Endothelial cell of umbilical vein (primary cell): Measurements from ENCODE around the gene BCL3. TPM values are rescaled to one million over a fixed set of nuclear protein-coding genes. Genes with fewer than 3 reads are reported as not detected.
A peak's percentile ranks its signal among the peaks of the same experiment; 100 is the strongest.

Experiments used
- BruUV-seq: library from RNA; stranded (reverse); fragments of 400-500 nt; replicated peaks from 2 replicates; lab custom pipeline; 2021; lab: Mats Ljungman, UMichigan
- CTCF ChIA-PET: fragments of 300-600, 350-600 bp; sonication (Branson Sonifier 250); formaldehyde crosslinking; loops from one replicate; lab custom pipeline; 2021; ENCODE audit warnings: antibody characterized with exemption, inconsistent platforms; lab: Charles Lee
- POLR2A ChIA-PET: fragments of 300-600, 350-600 bp; sonication (Branson Sonifier 250); formaldehyde crosslinking; loops from one replicate; lab custom pipeline; 2021; ENCODE audit warnings: antibody characterized with exemption, inconsistent platforms; lab: Charles Lee
- DNase-seq: peaks from one replicate; pipeline ENCODE4 v3.0.0-alpha.2; 2011; ENCODE audit warnings: low read depth, low spot score
- FAIRE-seq: peaks from 2 replicates; lab custom pipeline; 2011; peaks lifted over from hg19 to GRCh38; lab: Jason Lieb, UNC
- H2AFZ ChIP-seq: 2 replicates; pipeline ENCODE4 v1.6.0; 2012; ENCODE audit warnings: low read depth, low read length, control low read depth, inconsistent platforms
- H3K27ac ChIP-seq: 2 replicates; pipeline ENCODE4 v1.5.1; 2011; ENCODE audit warnings: low read depth, mild to moderate bottlenecking, control low read depth, low read length, moderate library complexity; ENCODE audit not compliant: insufficient read depth
- H3K27me3 ChIP-seq, 2 experiments: 2 replicates each; pipeline versions ENCODE4 v1.6.0 to v1.6.1; 2011; ENCODE audit warnings: low read length in 2 of 2, mixed read lengths in 1 of 2; ENCODE audit not compliant: control insufficient read depth in 2 of 2, insufficient read depth in 2 of 2
- H3K36me3 ChIP-seq, 2 experiments: 2 replicates in 1 of 2; 3 replicates in 1 of 2; pipeline ENCODE4 v1.5.1; 2011; ENCODE audit warnings: low read length in 2 of 2, mild to moderate bottlenecking in 1 of 2, moderate library complexity in 1 of 2; ENCODE audit not compliant: control insufficient read depth in 2 of 2, insufficient read depth in 2 of 2; ENCODE audit errors: extremely low read depth in 1 of 2
- H3K4me1 ChIP-seq: 3 replicates; pipeline ENCODE4 v1.5.1; 2011; ENCODE audit warnings: mild to moderate bottlenecking, low read length; ENCODE audit not compliant: control insufficient read depth, insufficient read depth; ENCODE audit errors: extremely low read depth
- H3K4me2 ChIP-seq: 2 replicates; pipeline ENCODE4 v1.6.1; 2011; ENCODE audit warnings: low read length, control low read depth, mixed read lengths; ENCODE audit not compliant: insufficient read depth
- H3K4me3 ChIP-seq, 3 experiments: fragments of 200-600 bp in 1 of 3; sonication (generic), shearing (Covaris generic) in 1 of 3; replicated peaks in 1 of 3; 2 replicates each; pipeline ENCODE4 v1.5.1; 2011 to 2016; ENCODE audit warnings: control low read depth in 3 of 3, low read length in 3 of 3, mild to moderate bottlenecking in 2 of 3, inconsistent platforms in 1 of 3, low read depth in 1 of 3, moderate library complexity in 1 of 3; ENCODE audit not compliant: insufficient read depth in 1 of 3
- H3K79me2 ChIP-seq: 2 replicates; pipeline ENCODE4 v1.6.0; 2012; ENCODE audit warnings: low read length, inconsistent platforms; ENCODE audit not compliant: control insufficient read depth, insufficient read depth
- H3K9ac ChIP-seq: replicated peaks from 2 replicates; pipeline ENCODE3; 2011; ENCODE audit warnings: low read length, control low read depth; ENCODE audit not compliant: insufficient read depth; ENCODE audit errors: extremely low read depth
- H3K9me1 ChIP-seq: replicated peaks from 3 replicates; pipeline ENCODE4 v1.6.0; 2011; ENCODE audit warnings: mild to moderate bottlenecking, low read length; ENCODE audit not compliant: control insufficient read depth, insufficient read depth; ENCODE audit errors: extremely low read depth
- H3K9me3 ChIP-seq: replicated peaks from 2 replicates; pipeline ENCODE4 v1.5.1; 2012; ENCODE audit warnings: low read length, inconsistent platforms; ENCODE audit not compliant: control insufficient read depth, insufficient read depth
- H4K20me1 ChIP-seq: replicated peaks from 2 replicates; pipeline ENCODE3; 2011; ENCODE audit warnings: mild to moderate bottlenecking, low read length; ENCODE audit not compliant: control insufficient read depth, insufficient read depth; ENCODE audit errors: extremely low read depth
- EZH2 ChIP-seq: IDR thresholded peaks from 2 replicates; pipeline ENCODE4 v1.6.1; 2012; ENCODE audit warnings: borderline replicate concordance, low read depth, mild to moderate bottlenecking, moderate library complexity, low read length, inconsistent platforms; ENCODE audit not compliant: severe bottlenecking
- FOS ChIP-seq: IDR thresholded peaks from 2 replicates; pipeline ENCODE4 v1.6.1; 2011; ENCODE audit warnings: mild to moderate bottlenecking, low read length, moderate library complexity, borderline replicate concordance; ENCODE audit not compliant: insufficient read depth
- GATA2 ChIP-seq: IDR thresholded peaks from 2 replicates; pipeline ENCODE4 v1.7.0; 2011; ENCODE audit warnings: low read depth, mild to moderate bottlenecking, moderate library complexity, mixed read lengths, low read length; ENCODE audit not compliant: insufficient read length, insufficient read depth
- JUN ChIP-seq: IDR thresholded peaks from 2 replicates; pipeline ENCODE4 v1.6.1; 2011; ENCODE audit warnings: borderline replicate concordance, low read depth; ENCODE audit not compliant: insufficient read length, insufficient read depth
- MAX ChIP-seq: IDR thresholded peaks from 2 replicates; pipeline ENCODE4 v1.6.1; 2011; ENCODE audit not compliant: insufficient read depth, insufficient read length
- MYC ChIP-seq: IDR thresholded peaks from one replicate; pipeline ENCODE4 v1.6.1; 2011; ENCODE audit warnings: mild to moderate bottlenecking, low read depth, low read length
- POLR2A ChIP-seq: IDR thresholded peaks from 2 replicates; pipeline ENCODE4 v1.6.1; 2012; ENCODE audit warnings: low read depth, mild to moderate bottlenecking, control low read depth, low read length
- dilution Hi-C: fragments of 300-500 bp; cut with MboI; formaldehyde crosslinking; loops from one replicate; pipeline ENCODE4 v1.15.0; 2019; ENCODE audit warnings: low sequenced_read_pairs; ENCODE audit not compliant: extremely low pct_ligation_motif_present
- intact Hi-C: fragments of 100-400 bp; cut with micrococcal nuclease; formaldehyde crosslinking; loops from one replicate; pipeline ENCODE4 v1.10.0; 2022
- polyA plus RNA-seq, 4 experiments: library from polyadenylated mRNA; depleted of rRNA in 3 of 4; stranded (reverse) in 3 of 4; unstranded in 1 of 4; fragments of >200 nt; gene quantifications; 2 replicates each; pipeline versions ENCODE4 v1.2.1 to v1.2.3, GENCODE V29; 2011 to 2012; ENCODE audit warnings: missing spikeins in 1 of 4
- total RNA-seq: library from RNA; stranded (reverse); gene quantifications from 2 replicates; pipeline ENCODE4 v1.2.3, GENCODE V29; 2021
- TF ChIP-seq, protein P1 (sequence below), 2 donors: IDR thresholded peaks; 1 replicate in 1 of 2; 2 replicates in 1 of 2; pipeline ENCODE4 v1.5.1; 2011; ENCODE audit warnings: low read length in 2 of 2, mild to moderate bottlenecking in 2 of 2, moderate library complexity in 2 of 2, control low read depth in 1 of 2, inconsistent platforms in 1 of 2, low read depth in 1 of 2; ENCODE audit not compliant: insufficient read depth in 1 of 2; ENCODE audit errors: extremely low read depth in 1 of 2

BCL3 gene
- total and polyA plus RNA-seq, 2 donors (not counting 3 experiments of a cell fraction or from before 2014, with no cell fraction given), result 11.0 to 26.9 TPM

GRCh38 chr19:44735011-44735410 lies 13.5 kb upstream of the BCL3 start:
- no TSS peak for BruUV-seq
- TF ChIP-seq GATA2, result peak; percentile 41
- TF ChIP-seq JUN, result no peak

DNA sequence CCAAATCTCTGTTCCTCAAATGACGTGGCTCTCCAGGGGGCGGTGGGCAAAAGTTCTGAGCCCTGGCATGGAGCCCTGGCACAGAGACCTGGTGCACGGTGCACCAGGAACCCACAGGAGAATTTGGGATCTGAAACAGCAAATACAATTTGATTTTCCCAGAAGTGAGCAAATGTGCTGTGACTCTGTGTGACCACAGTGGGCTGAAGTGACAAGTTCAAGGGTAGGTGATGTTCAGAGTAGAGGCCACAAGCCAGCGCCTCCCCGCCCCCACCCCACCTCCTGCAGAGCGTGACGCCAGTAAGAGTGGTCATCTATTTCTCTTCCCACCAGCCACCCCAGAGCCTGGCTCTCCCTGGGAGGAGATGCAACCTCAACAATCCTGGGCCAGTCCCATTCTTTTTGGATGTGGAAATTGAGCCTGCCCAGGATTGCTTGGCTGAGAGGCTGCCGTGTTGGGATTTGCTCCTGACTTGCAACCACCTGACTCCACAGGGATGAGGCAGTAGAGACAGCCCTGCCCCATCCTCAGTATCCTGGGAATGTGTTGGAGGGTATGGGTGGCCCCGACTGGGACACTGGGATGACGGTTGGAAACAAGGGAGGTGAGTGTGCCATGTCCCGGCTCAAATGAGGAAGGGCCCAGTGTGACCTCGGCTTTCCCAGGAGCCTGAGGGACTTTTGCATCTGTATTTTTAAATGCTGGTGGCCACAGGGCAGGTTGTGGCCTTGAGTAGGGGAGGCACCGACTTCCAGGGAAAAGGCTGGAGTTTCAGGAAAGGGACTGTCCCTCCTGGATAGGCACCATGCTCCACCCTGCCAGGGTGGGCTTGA lies 11.1 kb upstream of the BCL3 start:
- H3K36me3 ChIP-seq, result no peaks in the 10 kb centered on the region
- H4K20me1 ChIP-seq, result no peaks in the 10 kb centered on the region
- no peak overlapping the region for H2AFZ ChIP-seq
- BruUV-seq, result no TSS peak
- TF ChIP-seq POLR2A, result no peak
- no peak for TF ChIP-seq MYC
- no peak for TF ChIP-seq MAX
- no peak for TF ChIP-seq EZH2
- TF ChIP-seq, protein P1, sequence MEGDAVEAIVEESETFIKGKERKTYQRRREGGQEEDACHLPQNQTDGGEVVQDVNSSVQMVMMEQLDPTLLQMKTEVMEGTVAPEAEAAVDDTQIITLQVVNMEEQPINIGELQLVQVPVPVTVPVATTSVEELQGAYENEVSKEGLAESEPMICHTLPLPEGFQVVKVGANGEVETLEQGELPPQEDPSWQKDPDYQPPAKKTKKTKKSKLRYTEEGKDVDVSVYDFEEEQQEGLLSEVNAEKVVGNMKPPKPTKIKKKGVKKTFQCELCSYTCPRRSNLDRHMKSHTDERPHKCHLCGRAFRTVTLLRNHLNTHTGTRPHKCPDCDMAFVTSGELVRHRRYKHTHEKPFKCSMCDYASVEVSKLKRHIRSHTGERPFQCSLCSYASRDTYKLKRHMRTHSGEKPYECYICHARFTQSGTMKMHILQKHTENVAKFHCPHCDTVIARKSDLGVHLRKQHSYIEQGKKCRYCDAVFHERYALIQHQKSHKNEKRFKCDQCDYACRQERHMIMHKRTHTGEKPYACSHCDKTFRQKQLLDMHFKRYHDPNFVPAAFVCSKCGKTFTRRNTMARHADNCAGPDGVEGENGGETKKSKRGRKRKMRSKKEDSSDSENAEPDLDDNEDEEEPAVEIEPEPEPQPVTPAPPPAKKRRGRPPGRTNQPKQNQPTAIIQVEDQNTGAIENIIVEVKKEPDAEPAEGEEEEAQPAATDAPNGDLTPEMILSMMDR (IDR thresholded peaks at IDR 0.05; ENCODE audit: extremely low read depth in 1 of 2, insufficient read depth in 1 of 2, low read depth in 1 of 2, low read length in 2 of 2), result no peak
- no peak for TF ChIP-seq FOS
- POLR2A ChIA-PET, result no interaction called here
- H3K27me3 ChIP-seq, result no peaks in the 10 kb centered on the region
- H3K27ac ChIP-seq, result no peak overlapping the region
- CTCF ChIA-PET, result interaction anchor here (0.6 to 2.9 kb wide), 3 partner anchors 13 to 34 kb away, joined by 3 to 30 read pairs (median 20); no protein-coding TSS in a partner anchor
- peaks cover 10% of the 10 kb centered on the region for H3K4me1 ChIP-seq
- no peak overlapping the region for H3K9ac ChIP-seq
- FAIRE-seq, result no peak
- DNase-seq, result no peak
- H3K79me2 ChIP-seq, result no peaks in the 10 kb centered on the region
- no peaks in the 10 kb centered on the region for H3K9me1 ChIP-seq
- no peaks in the 10 kb centered on the region for H3K9me3 ChIP-seq
- dilution Hi-C loops (no loop called here), intact Hi-C loops (no loop called here)
- no peak overlapping the region for H3K4me2 ChIP-seq
- H3K4me3 ChIP-seq, result no peak overlapping the region

More at GRCh38 chr19:44735011-44735410, 13.5 kb upstream of the BCL3 start:
- Histone ChIP-seq H3K9ac (no peak overlapping the region), H3K4me1 (no peaks in the 10 kb centered on the region), H3K4me2 (no peak overlapping the region), H2AFZ (no peak overlapping the region), H4K20me1 (no peaks in the 10 kb centered on the region), H3K9me1 (no peaks in the 10 kb centered on the region), H3K36me3 (no peaks in the 10 kb centered on the region), H3K27ac (no peak overlapping the region), H3K27me3 (no peaks in the 10 kb centered on the region), H3K79me2 (no peaks in the 10 kb centered on the region), H3K4me3 (no peak overlapping the region), H3K9me3 (no peaks in the 10 kb centered on the region)
- CTCF ChIA-PET, result interaction anchor here (1.0 to 2.4 kb wide), 2 partner anchors 12 to 35 kb away, joined by 4 to 20 read pairs; no protein-coding TSS in a partner anchor
- FAIRE-seq (peak; percentile 37), DNase-seq (no peak)
- intact Hi-C loops (no loop called here), dilution Hi-C loops (no loop called here)
- POLR2A ChIA-PET, result no interaction called here
